Mammary epithelial cell (primary cell): Measurements from ENCODE around the gene SOX5.

Source experiments
- CTCF ChIP-seq, 2 donors: IDR thresholded peaks in 1 of 2; conservative IDR thresholded peaks in 1 of 2; 2 replicates each; pipeline ENCODE4 v1.5.1; 2011 to 2012; ENCODE audit warnings: inconsistent platforms in 2 of 2, low read length in 2 of 2, mild to moderate bottlenecking in 2 of 2, control low read depth in 1 of 2, low read depth in 1 of 2; ENCODE audit not compliant: insufficient read depth in 1 of 2; ENCODE audit errors: extremely low read depth in 1 of 2
- EZH2 ChIP-seq: IDR thresholded peaks from 2 replicates; pipeline ENCODE4 v1.6.1; 2012; ENCODE audit warnings: low read length, inconsistent platforms, borderline replicate concordance

GRCh38 chr12:23648546-23648945, 300.9 kb downstream of the SOX5 start:
- TF ChIP-seq EZH2: no peak
- no peak for TF ChIP-seq CTCF (conservative IDR thresholded peaks at IDR 0.05 in 1 of 2, IDR thresholded peaks at IDR 0.05 in 1 of 2; ENCODE audit: extremely low read depth in 1 of 2, insufficient read depth in 1 of 2, low read depth in 1 of 2, low read length in 2 of 2)
